ENCODE data around the gene TNPO1.

TNPO1 gene

GRCh38 chr5:72854419-72854818, 38.0 kb downstream of the TNPO1 start:
- POLR2A ChIA-PET (ENCODE audit: low non-redundant PET): no interaction called here
- no peak for TF ChIP-seq CTCF (conservative IDR thresholded peaks at IDR 0.05; ENCODE audit: low read depth)
- DNase-seq (ENCODE audit: low spot score): no peak
- CTCF ChIA-PET: interaction anchor here (0.5 kb wide), 1 partner anchor 147 kb away, joined by 5 read pairs; no protein-coding TSS in a partner anchor
- no peak overlapping the region for H3K27ac ChIP-seq

GRCh38 chr5:72855821-72856220, 39.4 kb downstream of the TNPO1 start:
- ChIA-PET CTCF (interaction anchor here (0.8 kb wide), 1 partner anchor 664 kb away, joined by 3 read pairs; no protein-coding TSS in a partner anchor), POLR2A (ENCODE audit: low non-redundant PET) (no interaction called here)
- no peak for DNase-seq (ENCODE audit: low spot score)
- H3K27ac ChIP-seq: no peak overlapping the region
- no peak for TF ChIP-seq CTCF (conservative IDR thresholded peaks at IDR 0.05; ENCODE audit: low read depth)

GRCh38 chr5:72857396-72857795, 40.9 kb downstream of the TNPO1 start:
- CTCF ChIA-PET: interaction anchor here (0.6 to 0.7 kb wide), 2 partner anchors 21 to 521 kb away, joined by 3 read pairs; no protein-coding TSS in a partner anchor

GRCh38 chr5:72859127-72859526, 42.7 kb downstream of the TNPO1 start:
- H3K27ac ChIP-seq: no peak overlapping the region
- no peak for DNase-seq (ENCODE audit: low spot score)
- no peak for TF ChIP-seq CTCF (conservative IDR thresholded peaks at IDR 0.05; ENCODE audit: low read depth)
- POLR2A ChIA-PET (ENCODE audit: low non-redundant PET): no interaction called here
- CTCF ChIA-PET: no interaction called here

More at GRCh38 chr5:72857396-72857795, 40.9 kb downstream of the TNPO1 start:
- TF ChIP-seq CTCF (conservative IDR thresholded peaks at IDR 0.05; ENCODE audit: low read depth): no peak
- DNase-seq (ENCODE audit: low spot score): no peak
- POLR2A ChIA-PET (ENCODE audit: low non-redundant PET): no interaction called here
- no peak overlapping the region for H3K27ac ChIP-seq

- TF ChIP-seq CTCF (conservative IDR thresholded peaks at IDR 0.05; ENCODE audit: low read depth): no peak
- DNase-seq (ENCODE audit: low spot score): no peak
- POLR2A ChIA-PET (ENCODE audit: low non-redundant PET): no interaction called here
- CTCF ChIA-PET: interaction anchor here (1.3 kb wide), 1 partner anchor 494 kb away, joined by 6 read pairs; no protein-coding TSS in a partner anchor
- no peak overlapping the region for H3K27ac ChIP-seq
These were observed 44.0 kb downstream of the TNPO1 start for GRCh38 chr5:72860499-72860898.

GRCh38 chr5:72871366-72872024, 55.0 kb downstream of the TNPO1 start:
- no peak for DNase-seq (ENCODE audit: low spot score)
- POLR2A ChIA-PET (ENCODE audit: low non-redundant PET): no interaction called here
- no peak for TF ChIP-seq CTCF (conservative IDR thresholded peaks at IDR 0.05; ENCODE audit: low read depth)
- H3K27ac ChIP-seq: peak overlapping the region; percentile 49; the same call in 1 of the 2 replicates
- CTCF ChIA-PET: no interaction called here
